GM19023 (cell line): ENCODE measurements around the gene NEDD1.

Experiments used
- ATAC-seq: cut with Tn5 transposase; IDR thresholded peaks from one replicate; pipeline ENCODE4 v1.9.1; 2021; ENCODE audit warnings: mild to moderate bottlenecking, moderate library complexity; ENCODE audit not compliant: unreplicated experiment

Gene NEDD1

GRCh38 chr12:96897421-96897820 is 9.6 kb upstream of the NEDD1 start:
- ATAC-seq = no peak

- ATAC-seq = no peak
Measured at GRCh38 chr12:96901175-96901574, 5.9 kb upstream of the NEDD1 start.

- ATAC-seq = no peak
Measured at GRCh38 chr12:96902076-96902475, 5.0 kb upstream of the NEDD1 start.

GRCh38 chr12:96906498-96906848 is 584 bp upstream of the NEDD1 start:
- ATAC-seq = no peak

- ATAC-seq = peak; percentile 28
Measured at GRCh38 chr12:96907671-96908422, 790 bp downstream of the NEDD1 start.

GRCh38 chr12:96908423-96908675 is 1.3 kb downstream of the NEDD1 start:
- ATAC-seq = no peak

- ATAC-seq = no peak
Measured at GRCh38 chr12:96912261-96912660, 5.2 kb downstream of the NEDD1 start.

GRCh38 chr12:96912943-96913342 is 5.9 kb downstream of the NEDD1 start:
- no peak for ATAC-seq

- ATAC-seq = no peak
Measured at GRCh38 chr12:96919510-96920210, 12.6 kb downstream of the NEDD1 start.

- ATAC-seq = peak; percentile 93
Measured at GRCh38 chr12:96948782-96949181, 41.7 kb downstream of the NEDD1 start.

- no peak for ATAC-seq
Measured at GRCh38 chr12:96979532-96979931, 72.5 kb downstream of the NEDD1 start.

GRCh38 chr12:96980991-96981414 is 73.9 kb downstream of the NEDD1 start:
- ATAC-seq = no peak

- no peak for ATAC-seq
Measured at GRCh38 chr12:96981911-96982310, 74.9 kb downstream of the NEDD1 start.

- ATAC-seq = no peak
Measured at GRCh38 chr12:96982671-96983070, 75.6 kb downstream of the NEDD1 start.

GRCh38 chr12:96985515-96986362 is 78.7 kb downstream of the NEDD1 start:
- peak; percentile 87 for ATAC-seq

- no peak for ATAC-seq
Measured at GRCh38 chr12:96986883-96987523, 79.9 kb downstream of the NEDD1 start.

GRCh38 chr12:96988919-96989318 is 81.9 kb downstream of the NEDD1 start:
- ATAC-seq = no peak

- ATAC-seq = no peak
Measured at GRCh38 chr12:96989916-96990315, 82.9 kb downstream of the NEDD1 start.

- no peak for ATAC-seq
Measured at GRCh38 chr12:96994900-96995299, 87.8 kb downstream of the NEDD1 start.

- ATAC-seq = no peak
Measured at GRCh38 chr12:96995861-96996260, 88.8 kb downstream of the NEDD1 start.

- no peak for ATAC-seq
Measured at GRCh38 chr12:96997797-96998484, 90.9 kb downstream of the NEDD1 start.
